ENCODE results near the gene ST3GAL4. TPM values are rescaled to one million over a fixed set of nuclear protein-coding genes. Genes with fewer than 3 reads are reported as not detected.

ST3GAL4 gene
- total RNA-seq (2013; cell fraction: nucleolus; rRNA removed) = 1.7 and 2.0 TPM in 2 replicates
- total RNA-seq (2014; rRNA removed) (7.0 and 7.5 TPM in 2 replicates), total RNA-seq (2014; rRNA removed; fragmentation: Illumina TruSeq; extraction: Trizol) (3.5 and 3.8 TPM in 2 replicates), total RNA-seq (2021) (5.4 and 5.6 TPM in 2 replicates), polyA plus RNA-seq (2011; rRNA removed) (2.1 and 4.0 TPM in 2 replicates), polyA plus RNA-seq (2014; fragmentation: Illumina TruSeq; extraction: Trizol) (3.9 and 8.1 TPM in 2 replicates), polyA plus RNA-seq (2014; fragmentation: Nextera tagmentation; extraction: Ambion mirVana) (not detected), polyA plus RNA-seq (2014; rRNA removed) (5.9 TPM in 2 replicates), polyA plus RNA-seq (2016; fragmentation: Nextera tagmentation; extraction: Ambion mirVana) (1 to 10 TPM; 7.8 TPM), polyA minus RNA-seq (2011; rRNA and poly(A)+ RNA removed) (2.2 and 5.2 TPM in 2 replicates), Bru-seq, nascent RNA (percentile 40 among the genes with signal in this experiment), BruChase-seq, experiment 1, labeled RNA remaining after a 6-hour chase (percentile 40 among the genes with signal in this experiment), BruChase-seq, experiment 2, labeled RNA remaining after a 2-hour chase (percentile 42 among the genes with signal in this experiment)
- 1.7 TPM for polyA plus RNA-seq (2011; ENCODE audit: low read depth)
- polyA plus RNA-seq (2011; cell fraction: cytosol; rRNA removed) = 5.3 and 6.4 TPM in 2 replicates
- polyA plus RNA-seq (2011; cell fraction: nucleus; rRNA removed) = 3.7 and 5.4 TPM in 2 replicates
- 2.5 and 3.9 TPM in 2 replicates for polyA plus RNA-seq (2012)
- polyA minus RNA-seq (2011; cell fraction: cytosol; rRNA and poly(A)+ RNA removed) = 1.9 and 6.7 TPM in 2 replicates
- 0.97 and 2.3 TPM in 2 replicates for polyA minus RNA-seq (2011; cell fraction: nucleus; rRNA and poly(A)+ RNA removed)
- long read RNA-seq, experiment 1, partial matches to known transcripts = 0 of 2 reads
- long read RNA-seq, experiment 1, other reads (novel, unspliced or antisense) = 1 of 2 reads
- long read RNA-seq, experiment 2, partial matches to known transcripts = 1 of 6 reads
- long read RNA-seq, experiment 2, other reads (novel, unspliced or antisense) = 4 of 6 reads

GRCh38 chr11:126355324-126355925 is at the start of gene ST3GAL4:
Gene ST3GAL4, plus strand, starts transcription at chr11:126355686. Its CDS starts 50,470 bp downstream, at chr11:126406156.
- Histone ChIP-seq H3K27me3 (replicated peaks in 1 of 2; ENCODE audit: control insufficient read depth in 2 of 2, insufficient read depth in 2 of 2, low read length in 1 of 2) (no peaks in the 10 kb centered on the region), H3K4me2 (ENCODE audit: control insufficient read depth, insufficient read depth) (peak within 1 kb of the TSS; percentile 96), H3K79me2 (ENCODE audit: control insufficient read depth, insufficient read depth, low read length) (peaks cover 17% of the 10 kb centered on the region), H3K36me3 (ENCODE audit: control insufficient read depth in 2 of 2, insufficient read depth in 2 of 2, low read length in 1 of 2) (no peaks in the 10 kb centered on the region; a peak in 1 of 4 replicates), H3K27ac (ENCODE audit: control insufficient read depth, insufficient read depth) (peak within 1 kb of the TSS; percentile 87), H4K20me1 (ENCODE audit: control insufficient read depth, insufficient read depth) (no peaks in the 10 kb centered on the region), H3K9me3 (replicated peaks; ENCODE audit: control insufficient read depth, insufficient read depth, low read length) (no peaks in the 10 kb centered on the region), H2AFZ (ENCODE audit: control insufficient read depth, low read depth, low read length) (peak within 1 kb of the TSS; percentile 86), H3K9ac (ENCODE audit: control insufficient read depth, insufficient read depth, low read length) (peak within 1 kb of the TSS; percentile 95), H3K4me3 (peak within 1 kb of the TSS; percentile 73), H3K4me1 (ENCODE audit: control insufficient read depth, insufficient read depth, low read length) (peaks cover 21% of the 10 kb centered on the region)
- ChIA-PET SMC1A (ENCODE audit: uncharacterized antibody, unreplicated experiment) (interaction anchor here (1.5 to 2.6 kb wide), 2 partner anchors 44 to 125 kb away, joined by 3 to 14 read pairs; no protein-coding TSS in a partner anchor), CTCF (interaction anchor here (2.7 to 5.2 kb wide), 2 partner anchors 44 to 126 kb away, joined by 11 to 22 read pairs; no protein-coding TSS in a partner anchor), POLR2A (interaction anchor here (1.6 kb wide), 1 partner anchor 51 kb away, joined by 5 read pairs; the partner anchor contains the start of gene DCPS), RAD21 (ENCODE audit: unreplicated experiment) (interaction anchor here (2.4 kb wide), 1 partner anchor 44 kb away, joined by 8 read pairs; no protein-coding TSS in a partner anchor)
- FAIRE-seq (no peak), ATAC-seq (peak; percentile 79), DNase-seq (ENCODE audit: low read depth, low spot score) (peak; percentile 11)
- 2% methylated on average over 12 of the region's 71 CpGs for WGBS (ENCODE audit: insufficient coverage, insufficient replicate concordance, low lambda C conversion rate, missing lambda C conversion rate)
- BruUV-seq (replicated peaks) = no TSS peak
- intact Hi-C loops (cut with micrococcal nuclease; ENCODE audit: unreplicated experiment) = loop anchor here (2.0 to 5.0 kb wide), 2 partner anchors 45 to 62 kb away; no protein-coding TSS in a partner anchor
- in situ Hi-C loops (cut with MboI) = no loop called here
- TF ChIP-seq BHLHE40 (IDR thresholded peaks at IDR 0.05; ENCODE audit: borderline replicate concordance in 1 of 2, low read depth in 2 of 2, low read length in 1 of 2) (peak in 1 of 2 experiments; percentile 68; a peak in 2 of 4 replicates), SMARCA5 (IDR thresholded peaks at IDR 0.05) (no peak), TBL1XR1 (IDR thresholded peaks at IDR 0.05; ENCODE audit: low read depth, low read length) (no peak), BACH1 (IDR thresholded peaks at IDR 0.05; ENCODE audit: borderline replicate concordance) (0 out of 2 replicates have a peak, but pooled peaks have one; percentile 14), POLR2AphosphoS2 (IDR thresholded peaks at IDR 0.05; ENCODE audit: low read depth, low read length) (no peak), REST (IDR thresholded peaks at IDR 0.05; ENCODE audit: low read depth, low read length) (no peak), RBBP5 (conservative IDR thresholded peaks at IDR 0.05) (no peak), HSF1 (IDR thresholded peaks at IDR 0.05; ENCODE audit: low read depth, low read length) (no peak), YBX1 (IDR thresholded peaks at IDR 0.05) (no peak), ZNF384 (IDR thresholded peaks at IDR 0.05; ENCODE audit: borderline replicate concordance, low read depth, low read length) (no peak), BCL3 (IDR thresholded peaks at IDR 0.05; ENCODE audit: borderline replicate concordance, insufficient read depth, low read depth, low read length, poor library complexity, severe bottlenecking) (no peak), POLR2A (IDR thresholded peaks at IDR 0.05; ENCODE audit: low read depth, low read length) (peak; percentile 69), PAX5 (IDR thresholded peaks at IDR 0.05; ENCODE audit: borderline replicate concordance, low read depth, low read length) (0 out of 2 replicates have a peak, but pooled peaks have one; percentile 3)

Data from GM12878 (cell line).